Kidney (tissue), 14 donors: ENCODE results near the gene EVI5. TPM values are rescaled to one million over a fixed set of nuclear protein-coding genes. Genes with fewer than 3 reads are reported as not detected.

Source experiments
- DNase-seq, 5 donors: peaks; one replicate each; pipeline ENCODE4 v3.0.0-alpha.2; 2013 to 2020
- FAIRE-seq: peaks from 2 replicates; lab custom pipeline; 2012; peaks lifted over from hg19 to GRCh38; lab: Jason Lieb, UNC
- H3K27ac ChIP-seq, 2 donors: one replicate each; pipeline ENCODE4 v1.7.0; 2013; ENCODE audit warnings: low read depth in 2 of 2, low read length in 2 of 2, inconsistent platforms in 1 of 2
- H3K27me3 ChIP-seq: one replicate; pipeline ENCODE4 v1.7.1; 2013; ENCODE audit warnings: low read length, inconsistent platforms; ENCODE audit not compliant: control insufficient read depth, insufficient read depth
- H3K36me3 ChIP-seq, 3 donors: one replicate each; pipeline versions ENCODE4 v1.7.0 to v1.7.1; 2013; ENCODE audit warnings: low read length in 3 of 3, control low read depth in 1 of 3, inconsistent platforms in 1 of 3; ENCODE audit not compliant: insufficient read depth in 3 of 3, control insufficient read depth in 2 of 3
- H3K4me1 ChIP-seq, 3 donors: one replicate each; pipeline versions ENCODE4 v1.7.0 to v1.7.1; 2013; ENCODE audit warnings: low read length in 3 of 3, inconsistent platforms in 1 of 3, low read depth in 1 of 3; ENCODE audit not compliant: control insufficient read depth in 2 of 3, insufficient read depth in 2 of 3
- H3K4me3 ChIP-seq, 3 donors: one replicate each; pipeline versions ENCODE4 v1.7.0 to v1.8.1; 2013; ENCODE audit warnings: low read length in 3 of 3, control low read depth in 1 of 3, inconsistent platforms in 1 of 3
- H3K9ac ChIP-seq, 3 donors: one replicate each; pipeline versions ENCODE4 v1.7.0 to v1.7.1; 2013; ENCODE audit warnings: low read length in 3 of 3, control low read depth in 1 of 3, inconsistent platforms in 1 of 3
- H3K9me3 ChIP-seq, 3 donors: one replicate each; pipeline versions ENCODE4 v1.7.0 to v1.7.1; 2013; ENCODE audit warnings: low read length in 3 of 3, control low read depth in 1 of 3, inconsistent platforms in 1 of 3; ENCODE audit not compliant: control insufficient read depth in 2 of 3, insufficient read depth in 1 of 3
- intact Hi-C: fragments of 100-400 bp; cut with DNase I; formaldehyde crosslinking; loops from one replicate; pipeline ENCODE4 v1.11.1; 2022
- polyA plus RNA-seq: library from polyadenylated mRNA; stranded (reverse); fragments of 350-450 nt; fragmentation: Illumina TruSeq; extraction: RNeasy Lipid Tissue Mini Kit (QIAGEN cat#74804); gene quantifications from one replicate; pipeline ENCODE4 v1.2.3, GENCODE V29; 2014; ENCODE audit warnings: low read depth, low replicate concordance; ENCODE audit not compliant: insufficient read depth
- total RNA-seq: library from RNA; stranded (reverse); fragmentation: NEBNext Ultra II Directional; extraction: Animal tissue kit (Norgen Biotek cat#: 25700); gene quantifications from one replicate; pipeline ENCODE4 v1.2.1, GENCODE V29; 2021
- TF ChIP-seq, protein P1 (sequence below): IDR thresholded peaks from 3 replicates; pipeline ENCODE4 v1.5.1; 2012; ENCODE audit warnings: mild to moderate bottlenecking, moderate library complexity, borderline replicate concordance; ENCODE audit not compliant: insufficient read depth; ENCODE audit errors: extremely low read depth
- donor health status: control.
- donor health status: control.
- donor health status: control.
- donor health status: control.
- donor health status: control.
- donor health status: DM: yes; HTN: yes; CAD: no.
- donor health status: Normal renal cell carcinoma (clear cell type).

The EVI5 gene
- total and polyA plus RNA-seq, 2 donors from 2014 or later = 3.6 to 36.5 TPM

DNA sequence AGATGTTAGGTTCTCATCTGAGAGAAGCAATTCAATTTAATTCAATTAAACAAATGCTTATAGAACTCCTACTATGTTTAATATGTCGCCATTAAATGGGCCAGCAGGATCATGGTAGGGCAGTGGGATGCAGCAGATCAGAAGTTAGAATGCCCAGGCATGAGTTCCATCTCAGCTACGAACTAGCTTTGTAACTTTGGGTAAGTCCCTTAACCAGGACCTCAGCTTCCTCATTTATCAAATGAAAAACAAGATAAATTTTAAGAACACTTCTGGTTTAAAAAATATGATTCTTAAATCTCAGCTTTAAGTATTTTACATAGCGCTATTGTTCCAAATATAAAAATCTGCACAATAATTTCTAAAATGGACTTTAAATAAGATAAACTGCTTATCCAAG is 230.7 kb downstream of the EVI5 start:
- Histone ChIP-seq H3K9me3 (no peaks in the 10 kb centered on the region), H3K36me3 (no peaks in the 10 kb centered on the region), H3K4me1 (no peaks in the 10 kb centered on the region), H3K27me3 (no peaks in the 10 kb centered on the region), H3K9ac (no peak overlapping the region), H3K27ac (no peak overlapping the region), H3K4me3 (no peak overlapping the region)
- TF ChIP-seq, protein P1, sequence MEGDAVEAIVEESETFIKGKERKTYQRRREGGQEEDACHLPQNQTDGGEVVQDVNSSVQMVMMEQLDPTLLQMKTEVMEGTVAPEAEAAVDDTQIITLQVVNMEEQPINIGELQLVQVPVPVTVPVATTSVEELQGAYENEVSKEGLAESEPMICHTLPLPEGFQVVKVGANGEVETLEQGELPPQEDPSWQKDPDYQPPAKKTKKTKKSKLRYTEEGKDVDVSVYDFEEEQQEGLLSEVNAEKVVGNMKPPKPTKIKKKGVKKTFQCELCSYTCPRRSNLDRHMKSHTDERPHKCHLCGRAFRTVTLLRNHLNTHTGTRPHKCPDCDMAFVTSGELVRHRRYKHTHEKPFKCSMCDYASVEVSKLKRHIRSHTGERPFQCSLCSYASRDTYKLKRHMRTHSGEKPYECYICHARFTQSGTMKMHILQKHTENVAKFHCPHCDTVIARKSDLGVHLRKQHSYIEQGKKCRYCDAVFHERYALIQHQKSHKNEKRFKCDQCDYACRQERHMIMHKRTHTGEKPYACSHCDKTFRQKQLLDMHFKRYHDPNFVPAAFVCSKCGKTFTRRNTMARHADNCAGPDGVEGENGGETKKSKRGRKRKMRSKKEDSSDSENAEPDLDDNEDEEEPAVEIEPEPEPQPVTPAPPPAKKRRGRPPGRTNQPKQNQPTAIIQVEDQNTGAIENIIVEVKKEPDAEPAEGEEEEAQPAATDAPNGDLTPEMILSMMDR = no peak
- intact Hi-C loops = no loop called here
- DNase-seq (no peak), FAIRE-seq (no peak)

DNA sequence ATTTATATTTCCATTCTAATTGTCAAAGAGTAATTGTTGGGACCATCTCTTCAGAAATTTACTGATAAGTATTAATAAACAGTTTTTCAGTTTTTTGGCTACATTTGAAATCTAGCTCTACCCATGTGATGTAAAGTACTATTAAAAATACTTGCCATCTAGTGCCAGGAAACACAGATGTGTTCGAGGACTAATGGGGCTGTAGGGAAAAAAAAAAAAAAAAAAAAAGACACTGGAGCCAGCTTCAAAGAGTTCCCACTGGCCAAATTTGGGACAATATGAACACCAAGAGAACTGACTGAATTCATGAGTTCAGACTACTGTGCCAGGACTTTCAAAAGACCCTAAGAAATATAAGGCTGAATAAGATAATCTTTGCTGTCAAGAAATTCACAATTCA is 233.0 kb downstream of the EVI5 start:
- Histone ChIP-seq H3K4me1 (no peaks in the 10 kb centered on the region), H3K36me3 (no peaks in the 10 kb centered on the region), H3K27ac (no peak overlapping the region), H3K9ac (no peak overlapping the region), H3K27me3 (no peaks in the 10 kb centered on the region), H3K4me3 (no peak overlapping the region), H3K9me3 (no peaks in the 10 kb centered on the region)
- DNase-seq = no peak
- TF ChIP-seq, protein P1 = no peak
- FAIRE-seq = no peak
- intact Hi-C loops = no loop called here

DNA sequence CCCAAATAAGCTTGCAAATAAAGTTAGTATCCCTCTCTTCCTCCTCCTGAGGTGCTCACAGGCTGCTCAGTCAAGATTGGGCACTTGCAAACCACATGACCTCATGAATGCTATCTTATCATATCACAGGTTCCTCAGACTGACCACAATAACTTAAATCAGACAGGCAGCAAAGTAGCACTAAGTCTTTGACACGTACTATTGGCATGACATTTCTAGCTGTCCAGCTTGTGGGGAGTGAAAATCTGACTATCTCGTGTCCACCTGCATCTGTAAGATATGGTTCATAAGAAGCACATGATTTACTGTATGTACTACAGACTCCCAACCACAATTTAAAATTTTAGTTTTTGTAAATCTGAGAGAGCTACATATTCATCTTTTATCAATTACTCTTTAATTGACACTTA is 240.1 kb downstream of the EVI5 start:
- no peak for FAIRE-seq
- H3K9ac ChIP-seq = no peak overlapping the region
- no peaks in the 10 kb centered on the region for H3K9me3 ChIP-seq
- TF ChIP-seq, protein P1 = no peak
- H3K4me1 ChIP-seq = no peaks in the 10 kb centered on the region
- no peak overlapping the region for H3K27ac ChIP-seq
- no peak overlapping the region for H3K4me3 ChIP-seq
- H3K27me3 ChIP-seq = no peaks in the 10 kb centered on the region
- intact Hi-C loops = no loop called here
- no peak for DNase-seq
- H3K36me3 ChIP-seq = no peaks in the 10 kb centered on the region
